ENCODE results near the gene LRRN4CL. TPM values are rescaled to one million over a fixed set of nuclear protein-coding genes. Genes with fewer than 3 reads are reported as not detected.
"Not testable (repeated sequence)": the region's sequence is repeated elsewhere in the genome, so short reads cannot be mapped to it uniquely, and the experiment has no call there.

Gene LRRN4CL
- total RNA-seq, 1 donor from 2014 or later = 0.20 TPM

GRCh38 chr11:62678433-62678769, 10.9 kb downstream of the LRRN4CL start:
- H3K4me1 Mint-ChIP-seq (ENCODE audit: low read depth) = peaks cover 35% of the 10 kb centered on the region
- no peaks in the 10 kb centered on the region for H3K27me3 Mint-ChIP-seq (ENCODE audit: low read depth)

GRCh38 chr11:62677714-62678113, 11.6 kb downstream of the LRRN4CL start:
- H3K27me3 Mint-ChIP-seq (ENCODE audit: low read depth) = no peaks in the 10 kb centered on the region
- peaks cover 10% of the 10 kb centered on the region for H3K36me3 Mint-ChIP-seq (ENCODE audit: low read depth)
- peaks cover 38% of the 10 kb centered on the region for H3K4me1 Mint-ChIP-seq (ENCODE audit: low read depth)
- no peaks in the 10 kb centered on the region for H3K9me3 Mint-ChIP-seq (ENCODE audit: low read depth)
- H3K27ac Mint-ChIP-seq (ENCODE audit: unreplicated experiment) = peak overlapping the region; percentile 98
- TF ChIP-seq, protein P1, sequence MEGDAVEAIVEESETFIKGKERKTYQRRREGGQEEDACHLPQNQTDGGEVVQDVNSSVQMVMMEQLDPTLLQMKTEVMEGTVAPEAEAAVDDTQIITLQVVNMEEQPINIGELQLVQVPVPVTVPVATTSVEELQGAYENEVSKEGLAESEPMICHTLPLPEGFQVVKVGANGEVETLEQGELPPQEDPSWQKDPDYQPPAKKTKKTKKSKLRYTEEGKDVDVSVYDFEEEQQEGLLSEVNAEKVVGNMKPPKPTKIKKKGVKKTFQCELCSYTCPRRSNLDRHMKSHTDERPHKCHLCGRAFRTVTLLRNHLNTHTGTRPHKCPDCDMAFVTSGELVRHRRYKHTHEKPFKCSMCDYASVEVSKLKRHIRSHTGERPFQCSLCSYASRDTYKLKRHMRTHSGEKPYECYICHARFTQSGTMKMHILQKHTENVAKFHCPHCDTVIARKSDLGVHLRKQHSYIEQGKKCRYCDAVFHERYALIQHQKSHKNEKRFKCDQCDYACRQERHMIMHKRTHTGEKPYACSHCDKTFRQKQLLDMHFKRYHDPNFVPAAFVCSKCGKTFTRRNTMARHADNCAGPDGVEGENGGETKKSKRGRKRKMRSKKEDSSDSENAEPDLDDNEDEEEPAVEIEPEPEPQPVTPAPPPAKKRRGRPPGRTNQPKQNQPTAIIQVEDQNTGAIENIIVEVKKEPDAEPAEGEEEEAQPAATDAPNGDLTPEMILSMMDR (IDR thresholded peaks at IDR 0.05) = no peak
- peak overlapping the region; percentile 84 for H3K4me3 Mint-ChIP-seq (ENCODE audit: unreplicated experiment)
- DNase-seq (ENCODE audit: low spot score) = no peak

More at GRCh38 chr11:62678433-62678769, 10.9 kb downstream of the LRRN4CL start:
- TF ChIP-seq, protein P1 (IDR thresholded peaks at IDR 0.05) = no peak
- peak overlapping the region; percentile 84 for H3K4me3 Mint-ChIP-seq (ENCODE audit: unreplicated experiment)
- H3K9me3 Mint-ChIP-seq (ENCODE audit: low read depth) = no peaks in the 10 kb centered on the region
- peaks cover 10% of the 10 kb centered on the region for H3K36me3 Mint-ChIP-seq (ENCODE audit: low read depth)
- DNase-seq (ENCODE audit: low spot score) = no peak
- H3K27ac Mint-ChIP-seq (ENCODE audit: unreplicated experiment) = peak overlapping the region; percentile 98

- no peaks in the 10 kb centered on the region for H3K27me3 Mint-ChIP-seq (ENCODE audit: low read depth)
- peaks cover 10% of the 10 kb centered on the region for H3K36me3 Mint-ChIP-seq (ENCODE audit: low read depth)
- peak overlapping the region; percentile 47 for H3K4me3 Mint-ChIP-seq (ENCODE audit: unreplicated experiment)
- TF ChIP-seq, protein P1 (IDR thresholded peaks at IDR 0.05) = no peak
- peaks cover 44% of the 10 kb centered on the region for H3K4me1 Mint-ChIP-seq (ENCODE audit: low read depth)
- no peaks in the 10 kb centered on the region for H3K9me3 Mint-ChIP-seq (ENCODE audit: low read depth)
- H3K27ac Mint-ChIP-seq (ENCODE audit: unreplicated experiment) = peak overlapping the region; percentile 52
- DNase-seq (ENCODE audit: low spot score) = no peak
Observed at GRCh38 chr11:62677156-62677555, 12.2 kb downstream of the LRRN4CL start.

GRCh38 chr11:62676698-62677097, 12.6 kb downstream of the LRRN4CL start:
- peaks cover 46% of the 10 kb centered on the region for H3K4me1 Mint-ChIP-seq (ENCODE audit: low read depth)
- no peak overlapping the region for H3K27ac Mint-ChIP-seq (ENCODE audit: unreplicated experiment)
- TF ChIP-seq, protein P1 (IDR thresholded peaks at IDR 0.05) = peak; percentile 21
- peaks cover 10% of the 10 kb centered on the region for H3K36me3 Mint-ChIP-seq (ENCODE audit: low read depth)
- peak overlapping the region; percentile 47 for H3K4me3 Mint-ChIP-seq (ENCODE audit: unreplicated experiment)
- no peak for DNase-seq (ENCODE audit: low spot score)
- H3K9me3 Mint-ChIP-seq (ENCODE audit: low read depth) = no peaks in the 10 kb centered on the region
- H3K27me3 Mint-ChIP-seq (ENCODE audit: low read depth) = no peaks in the 10 kb centered on the region

- H3K27me3 Mint-ChIP-seq (ENCODE audit: low read depth); H3K36me3 Mint-ChIP-seq (ENCODE audit: low read depth); H3K9me3 Mint-ChIP-seq (ENCODE audit: low read depth); DNase-seq (ENCODE audit: low spot score); H3K27ac Mint-ChIP-seq (ENCODE audit: unreplicated experiment); H3K4me3 Mint-ChIP-seq (ENCODE audit: unreplicated experiment): not testable (repeated sequence)
- peaks cover 46% of the 10 kb centered on the region for H3K4me1 Mint-ChIP-seq (ENCODE audit: low read depth)
Observed at GRCh38 chr11:62675415-62675814, 13.9 kb downstream of the LRRN4CL start.

- peak overlapping the region; percentile 94 for H3K27ac Mint-ChIP-seq (ENCODE audit: unreplicated experiment)
- peaks cover 43% of the 10 kb centered on the region for H3K4me1 Mint-ChIP-seq (ENCODE audit: low read depth)
- no peaks in the 10 kb centered on the region for H3K27me3 Mint-ChIP-seq (ENCODE audit: low read depth)
- no peaks in the 10 kb centered on the region for H3K9me3 Mint-ChIP-seq (ENCODE audit: low read depth)
- no peak for DNase-seq (ENCODE audit: low spot score)
- no peak overlapping the region for H3K4me3 Mint-ChIP-seq (ENCODE audit: unreplicated experiment)
- H3K36me3 Mint-ChIP-seq (ENCODE audit: low read depth) = peaks cover 10% of the 10 kb centered on the region
- TF ChIP-seq, protein P1 (IDR thresholded peaks at IDR 0.05) = no peak
Observed at GRCh38 chr11:62673196-62673525, 16.2 kb downstream of the LRRN4CL start.
